ENCODE data around the gene SIM2. TPM values are rescaled to one million over a fixed set of nuclear protein-coding genes. Genes with fewer than 3 reads are reported as not detected.

The SIM2 gene
- total and polyA plus RNA-seq, 9 donors: 0.01 to 0.23 (median 0.11) TPM; not detected in 4

- Histone ChIP-seq H3K9me3 (no peaks in the 10 kb centered on the region), H3K27me3 (no peaks in the 10 kb centered on the region), H3K4me1 (ENCODE audit: insufficient read depth) (no peaks in the 10 kb centered on the region), H3K36me3 (no peaks in the 10 kb centered on the region), H3K27ac (no peak overlapping the region), H3K4me3 (no peak overlapping the region)
- intact Hi-C loops (cut with DNase I): no loop called here
- 66 to 86% (median 73%) methylated on average over 7 of the region's 7 CpGs for WGBS, 3 donors
- no peak for DNase-seq
- TF ChIP-seq EP300 (IDR thresholded peaks at IDR 0.05) (no peak), POLR2A (IDR thresholded peaks at IDR 0.05) (no peak)
- TF ChIP-seq, protein P1, sequence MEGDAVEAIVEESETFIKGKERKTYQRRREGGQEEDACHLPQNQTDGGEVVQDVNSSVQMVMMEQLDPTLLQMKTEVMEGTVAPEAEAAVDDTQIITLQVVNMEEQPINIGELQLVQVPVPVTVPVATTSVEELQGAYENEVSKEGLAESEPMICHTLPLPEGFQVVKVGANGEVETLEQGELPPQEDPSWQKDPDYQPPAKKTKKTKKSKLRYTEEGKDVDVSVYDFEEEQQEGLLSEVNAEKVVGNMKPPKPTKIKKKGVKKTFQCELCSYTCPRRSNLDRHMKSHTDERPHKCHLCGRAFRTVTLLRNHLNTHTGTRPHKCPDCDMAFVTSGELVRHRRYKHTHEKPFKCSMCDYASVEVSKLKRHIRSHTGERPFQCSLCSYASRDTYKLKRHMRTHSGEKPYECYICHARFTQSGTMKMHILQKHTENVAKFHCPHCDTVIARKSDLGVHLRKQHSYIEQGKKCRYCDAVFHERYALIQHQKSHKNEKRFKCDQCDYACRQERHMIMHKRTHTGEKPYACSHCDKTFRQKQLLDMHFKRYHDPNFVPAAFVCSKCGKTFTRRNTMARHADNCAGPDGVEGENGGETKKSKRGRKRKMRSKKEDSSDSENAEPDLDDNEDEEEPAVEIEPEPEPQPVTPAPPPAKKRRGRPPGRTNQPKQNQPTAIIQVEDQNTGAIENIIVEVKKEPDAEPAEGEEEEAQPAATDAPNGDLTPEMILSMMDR (IDR thresholded peaks at IDR 0.05): no peak
Observed at GRCh38 chr21:36790616-36791015, 91.7 kb downstream of the SIM2 start.

GRCh38 chr21:36791180-36791579, 92.3 kb downstream of the SIM2 start:
- Histone ChIP-seq H3K4me1 (ENCODE audit: insufficient read depth) (no peaks in the 10 kb centered on the region), H3K36me3 (no peaks in the 10 kb centered on the region), H3K4me3 (no peak overlapping the region), H3K27ac (no peak overlapping the region), H3K27me3 (no peaks in the 10 kb centered on the region), H3K9me3 (no peaks in the 10 kb centered on the region)
- intact Hi-C loops (cut with DNase I): no loop called here
- WGBS, 3 donors: 75 to 88% (median 84%) methylated on average over 10 of the region's 10 CpGs
- DNase-seq: no peak
- TF ChIP-seq EP300 (IDR thresholded peaks at IDR 0.05) (no peak), POLR2A (IDR thresholded peaks at IDR 0.05) (no peak)
- TF ChIP-seq, protein P1 (IDR thresholded peaks at IDR 0.05): no peak

- Histone ChIP-seq H3K36me3 (no peaks in the 10 kb centered on the region), H3K4me1 (ENCODE audit: insufficient read depth) (no peaks in the 10 kb centered on the region), H3K4me3 (no peak overlapping the region), H3K27me3 (no peaks in the 10 kb centered on the region), H3K27ac (no peak overlapping the region), H3K9me3 (no peaks in the 10 kb centered on the region)
- TF ChIP-seq POLR2A (IDR thresholded peaks at IDR 0.05): no peak
- 85 to 88% (median 87%) methylated on average over 21 of the region's 21 CpGs for WGBS, 3 donors
- intact Hi-C loops (cut with DNase I): no loop called here
- no peak for DNase-seq
Observed at GRCh38 chr21:36791695-36792470, 93.0 kb downstream of the SIM2 start.

- Histone ChIP-seq H3K36me3 (no peaks in the 10 kb centered on the region), H3K4me3 (no peak overlapping the region), H3K4me1 (ENCODE audit: insufficient read depth) (no peaks in the 10 kb centered on the region), H3K27me3 (no peaks in the 10 kb centered on the region), H3K9me3 (no peaks in the 10 kb centered on the region), H3K27ac (no peak overlapping the region)
- no peak for TF ChIP-seq POLR2A (IDR thresholded peaks at IDR 0.05)
- TF ChIP-seq EP300 (IDR thresholded peaks at IDR 0.05): no peak
- TF ChIP-seq, protein P1 (IDR thresholded peaks at IDR 0.05): no peak
- intact Hi-C loops (cut with DNase I): no loop called here
- DNase-seq: no peak
- WGBS, 3 donors: 79 to 91% (median 90%) methylated on average over 6 of the region's 6 CpGs
Observed at GRCh38 chr21:36792505-36792967, 93.6 kb downstream of the SIM2 start.

DNA sequence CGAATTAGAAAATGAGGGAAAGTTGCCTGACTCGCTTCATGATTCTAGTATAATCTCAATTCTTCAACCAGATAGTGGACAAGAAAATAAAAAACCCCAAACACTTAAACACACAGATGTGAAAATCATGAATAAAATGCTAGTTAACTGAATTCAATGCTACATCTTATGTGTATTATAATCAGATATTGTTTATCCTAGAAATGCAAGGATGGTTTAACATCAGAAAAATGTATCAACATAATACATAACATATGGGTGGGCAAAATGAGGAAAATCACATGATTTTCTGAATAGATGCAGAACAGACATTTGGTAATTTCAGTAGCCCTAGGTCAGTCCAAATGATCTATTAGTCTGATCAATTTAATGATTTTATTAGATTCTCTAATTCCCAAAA, 97.2 kb downstream of the SIM2 start:
- Histone ChIP-seq H3K9me3 (no peaks in the 10 kb centered on the region), H3K27ac (no peak overlapping the region), H3K36me3 (no peaks in the 10 kb centered on the region), H3K27me3 (no peaks in the 10 kb centered on the region), H3K4me3 (no peak overlapping the region), H3K4me1 (ENCODE audit: insufficient read depth) (peaks cover 5% of the 10 kb centered on the region)
- 94 to 95% (median 94%) methylated on average over 2 of the region's 2 CpGs for WGBS, 3 donors
- intact Hi-C loops (cut with DNase I): no loop called here
- no peak for DNase-seq
- no peak for TF ChIP-seq EP300 (IDR thresholded peaks at IDR 0.05)
- no peak for TF ChIP-seq POLR2A (IDR thresholded peaks at IDR 0.05)
- TF ChIP-seq, protein P1 (IDR thresholded peaks at IDR 0.05): no peak
